SK-N-SH (cell line): ENCODE data around the gene EFCAB11.

ENCODE experiments used
- CTCF ChIP-seq: fragments of 200-600 bp; sonication (generic); IDR thresholded peaks from 2 replicates; pipeline ENCODE4 v1.6.1; 2017; ENCODE audit warnings: antibody characterized with exemption, mild to moderate bottlenecking, moderate library complexity
- EP300 ChIP-seq, 2 experiments: IDR thresholded peaks; 2 replicates each; pipeline versions ENCODE4 v1.4.0 to v1.6.1; 2012; ENCODE audit warnings: borderline replicate concordance in 1 of 2, low read depth in 1 of 2, low read length in 1 of 2
- EZH2phosphoT487 ChIP-seq: fragments of 200-600 bp; sonication (generic); IDR thresholded peaks from 2 replicates; pipeline ENCODE4 v1.6.1; 2017; ENCODE audit warnings: low read depth, mixed run types, mild to moderate bottlenecking, antibody characterized with exemption, moderate library complexity, borderline replicate concordance
- GABPA ChIP-seq: IDR thresholded peaks from 2 replicates; pipeline ENCODE4 v1.4.0; 2012; ENCODE audit warnings: low read depth, mild to moderate bottlenecking
- IRF3 ChIP-seq: fragments of 150-350 bp; IDR thresholded peaks from 2 replicates; pipeline ENCODE4 v1.6.1; 2016; ENCODE audit warnings: mild to moderate bottlenecking, low read depth, low read length
- JUND ChIP-seq: IDR thresholded peaks from 2 replicates; pipeline ENCODE4 v1.4.0; 2012
- PBX3 ChIP-seq: IDR thresholded peaks from 2 replicates; pipeline ENCODE4; 2012
- POLR2AphosphoS5 ChIP-seq: IDR thresholded peaks from 2 replicates; pipeline ENCODE4 v1.6.1; 2012; ENCODE audit warnings: low read depth, low read length
- RAD21 ChIP-seq: IDR thresholded peaks from 2 replicates; pipeline ENCODE4 v1.6.1; 2012; ENCODE audit warnings: mild to moderate bottlenecking, low read length
- REST ChIP-seq: IDR thresholded peaks from 2 replicates; pipeline ENCODE4 v1.6.1; 2012; ENCODE audit warnings: mild to moderate bottlenecking, low read depth, low read length, moderate library complexity
- USF2 ChIP-seq: fragments of 150-350 bp; IDR thresholded peaks from 2 replicates; pipeline ENCODE4 v1.6.1; 2017; ENCODE audit warnings: antibody characterized with exemption, low read length, low read depth, borderline replicate concordance
- YY1 ChIP-seq: IDR thresholded peaks from 2 replicates; pipeline ENCODE4 v1.4.0; 2012; ENCODE audit warnings: low read depth, mild to moderate bottlenecking
- TF ChIP-seq, protein P1 (sequence below): IDR thresholded peaks from 2 replicates; pipeline ENCODE4 v1.4.0; 2012; ENCODE audit warnings: low read depth

DNA sequence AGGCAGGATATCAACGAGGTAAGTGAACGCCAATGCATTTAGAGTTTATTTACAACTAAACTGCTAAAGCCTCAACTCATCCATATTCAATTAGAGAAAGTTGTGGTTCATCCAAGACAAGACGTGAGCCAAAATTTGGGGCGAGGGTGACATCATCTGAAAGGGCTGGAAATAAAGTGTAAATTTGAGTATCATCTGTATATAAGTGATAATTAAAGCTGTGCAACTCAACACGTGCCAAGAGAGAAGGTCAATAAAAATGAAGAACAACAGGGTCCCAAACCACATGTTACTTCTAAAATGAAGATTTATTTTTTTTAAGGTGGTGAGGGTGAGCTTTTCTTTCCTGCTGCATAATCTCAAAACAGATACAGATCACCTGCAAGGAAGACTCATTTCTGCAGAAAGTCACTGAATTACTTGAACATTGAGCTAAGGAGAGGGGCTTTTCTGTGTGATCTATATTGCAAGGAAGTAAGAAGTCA, 203.6 kb downstream of the EFCAB11 start:
- TF ChIP-seq EP300 (IDR thresholded peaks at IDR 0.05; ENCODE audit: borderline replicate concordance in 1 of 2, low read depth in 1 of 2, low read length in 1 of 2) (no peak), REST (no peak), PBX3 (no peak), CTCF (no peak), USF2 (no peak), POLR2AphosphoS5 (no peak), GABPA (no peak), YY1 (no peak), JUND (no peak), RAD21 (no peak), EZH2phosphoT487 (no peak), IRF3 (no peak)
- TF ChIP-seq, protein P1, sequence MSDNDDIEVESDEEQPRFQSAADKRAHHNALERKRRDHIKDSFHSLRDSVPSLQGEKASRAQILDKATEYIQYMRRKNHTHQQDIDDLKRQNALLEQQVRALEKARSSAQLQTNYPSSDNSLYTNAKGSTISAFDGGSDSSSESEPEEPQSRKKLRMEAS = no peak
